GM20000 (cell line): Measurements from ENCODE around the gene NUP62CL.

Source experiments
- DNase-seq: peaks from one replicate; pipeline ENCODE4 v3.0.0; 2012; ENCODE audit warnings: low spot score
- TF ChIP-seq, protein P1 (sequence below): IDR thresholded peaks from 2 replicates; pipeline ENCODE4 v1.5.1; 2012; ENCODE audit warnings: mild to moderate bottlenecking, control low read depth; ENCODE audit errors: extremely low read depth, missing control alignments

Gene NUP62CL

DNA sequence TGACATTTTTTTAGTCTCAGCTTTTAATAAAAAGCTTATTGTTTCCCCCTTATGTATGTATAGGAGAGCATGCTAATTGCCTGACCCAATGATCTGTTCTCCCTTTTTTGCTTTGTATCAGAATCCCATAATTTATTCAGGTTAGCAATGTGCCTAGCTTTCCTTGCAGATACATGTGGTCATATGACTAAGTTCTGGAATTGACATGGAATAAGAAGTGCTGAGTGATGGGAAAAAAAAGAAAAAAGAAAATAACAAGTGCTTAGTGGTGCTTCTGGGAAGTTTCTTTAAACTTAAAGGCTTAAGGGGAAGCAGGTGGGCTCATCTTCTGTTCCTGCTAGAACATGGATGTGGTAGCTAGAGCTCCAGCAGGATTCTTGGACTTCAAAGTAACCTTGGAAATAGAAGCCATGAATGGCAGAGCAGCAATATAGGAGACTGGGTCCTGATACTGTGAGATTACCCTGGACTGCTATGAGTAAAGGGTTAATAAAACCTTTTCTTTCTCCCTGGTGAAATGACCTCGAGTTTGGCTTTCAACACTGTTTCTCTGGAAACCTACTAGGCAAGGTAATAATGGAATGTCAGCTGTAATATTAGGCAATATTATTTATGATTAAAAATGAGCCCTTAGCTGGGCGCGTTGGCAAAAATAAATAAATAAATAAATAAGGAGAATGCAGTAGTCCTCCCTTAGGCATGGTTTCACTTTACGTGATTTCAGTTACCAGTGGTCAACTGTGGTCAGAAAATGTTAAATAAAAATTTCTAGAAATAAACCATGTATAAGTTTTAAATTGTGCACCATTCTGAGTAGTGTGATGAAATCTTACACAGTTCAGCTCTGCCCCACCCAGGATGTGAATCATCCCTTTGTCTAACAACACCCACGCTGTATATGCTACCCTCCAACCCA, 70.9 kb downstream of the NUP62CL start:
- TF ChIP-seq, protein P1, sequence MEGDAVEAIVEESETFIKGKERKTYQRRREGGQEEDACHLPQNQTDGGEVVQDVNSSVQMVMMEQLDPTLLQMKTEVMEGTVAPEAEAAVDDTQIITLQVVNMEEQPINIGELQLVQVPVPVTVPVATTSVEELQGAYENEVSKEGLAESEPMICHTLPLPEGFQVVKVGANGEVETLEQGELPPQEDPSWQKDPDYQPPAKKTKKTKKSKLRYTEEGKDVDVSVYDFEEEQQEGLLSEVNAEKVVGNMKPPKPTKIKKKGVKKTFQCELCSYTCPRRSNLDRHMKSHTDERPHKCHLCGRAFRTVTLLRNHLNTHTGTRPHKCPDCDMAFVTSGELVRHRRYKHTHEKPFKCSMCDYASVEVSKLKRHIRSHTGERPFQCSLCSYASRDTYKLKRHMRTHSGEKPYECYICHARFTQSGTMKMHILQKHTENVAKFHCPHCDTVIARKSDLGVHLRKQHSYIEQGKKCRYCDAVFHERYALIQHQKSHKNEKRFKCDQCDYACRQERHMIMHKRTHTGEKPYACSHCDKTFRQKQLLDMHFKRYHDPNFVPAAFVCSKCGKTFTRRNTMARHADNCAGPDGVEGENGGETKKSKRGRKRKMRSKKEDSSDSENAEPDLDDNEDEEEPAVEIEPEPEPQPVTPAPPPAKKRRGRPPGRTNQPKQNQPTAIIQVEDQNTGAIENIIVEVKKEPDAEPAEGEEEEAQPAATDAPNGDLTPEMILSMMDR, result no peak
- no peak for DNase-seq

DNA sequence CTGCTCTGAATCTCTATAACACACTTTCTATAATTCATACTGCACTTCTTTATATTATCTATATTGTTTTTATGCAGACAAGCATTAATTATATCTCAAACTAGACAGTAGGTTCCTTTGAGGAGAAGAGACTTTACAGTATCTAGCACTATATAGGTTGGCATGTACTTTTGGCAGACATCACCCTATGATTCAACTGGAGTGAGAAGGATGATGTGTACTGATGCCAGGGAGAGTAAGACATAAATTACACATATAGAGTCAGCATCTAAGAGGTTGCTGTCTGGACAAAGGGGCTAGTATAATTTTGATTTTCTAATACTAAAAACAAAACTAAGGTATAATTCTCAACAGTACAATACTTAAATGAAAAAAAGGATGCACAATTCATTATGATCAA, 82.5 kb downstream of the NUP62CL start:
- TF ChIP-seq, protein P1, result no peak
- DNase-seq, result no peak

DNA sequence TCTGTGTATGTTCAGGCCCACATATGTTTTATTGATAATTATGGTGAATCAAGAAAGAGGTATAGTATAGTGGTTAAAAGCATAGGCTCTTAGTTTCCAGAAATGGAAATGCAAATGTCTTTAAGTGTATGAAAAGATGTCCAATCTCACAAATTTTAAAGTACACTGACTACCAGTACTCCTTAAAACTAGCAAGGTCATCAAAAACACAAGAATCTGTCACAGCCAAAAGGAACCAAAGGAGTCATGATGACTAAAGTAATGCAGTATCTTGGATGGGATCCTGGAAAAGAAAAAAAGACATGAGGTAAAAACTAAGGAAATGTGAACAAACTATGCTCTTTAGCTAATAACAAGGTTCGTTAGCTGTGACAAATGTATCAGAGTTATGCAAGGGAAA, 87.0 kb downstream of the NUP62CL start:
- TF ChIP-seq, protein P1, result no peak

DNA sequence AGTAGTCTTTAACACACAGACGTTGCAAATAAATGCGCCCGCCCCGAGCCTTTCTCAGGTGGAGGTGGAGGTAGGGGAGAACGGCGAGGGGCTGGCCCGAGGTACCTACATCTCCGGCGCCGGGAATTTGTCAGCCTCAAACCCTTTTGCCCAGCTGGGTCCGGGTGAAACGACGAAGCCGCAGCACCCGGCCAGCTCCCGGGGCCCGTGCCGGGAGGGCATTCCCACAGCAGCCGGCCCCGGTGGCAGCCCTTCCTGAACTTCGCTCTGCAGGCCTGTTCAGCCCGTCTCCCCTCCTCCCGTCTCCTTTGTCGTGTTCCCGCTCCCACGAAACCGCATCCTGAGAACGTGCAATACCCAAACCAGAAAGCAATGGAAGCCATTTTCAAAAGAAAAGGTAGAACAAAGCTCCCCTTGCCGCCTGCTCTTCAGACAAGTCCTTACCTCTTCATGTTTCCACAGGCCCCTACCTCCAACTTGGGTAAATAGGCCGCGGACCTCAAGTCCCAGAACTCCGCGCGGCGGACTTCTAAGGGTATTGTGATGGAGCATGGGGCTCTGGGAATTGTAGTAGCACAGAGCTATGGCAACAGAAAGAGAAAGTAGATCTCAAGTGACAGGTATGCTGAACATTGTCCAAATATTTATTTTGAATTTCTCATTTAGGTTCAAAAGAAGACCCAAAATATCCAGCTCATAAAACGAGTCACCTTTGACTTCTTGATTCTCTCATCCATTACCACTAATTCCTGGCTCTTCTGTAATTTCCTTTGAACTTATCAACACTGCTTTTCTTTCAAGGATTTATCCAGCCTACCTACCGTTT, 87.7 kb downstream of the NUP62CL start, which contains the start of gene RBM41:
TSS of gene RBM41 (minus strand) at position 501 of the 826 bp plus-strand sequence. CDS start at position 452, 49 bp downstream.
- peak; percentile 62 for DNase-seq
- TF ChIP-seq, protein P1, result no peak

More for the DNA sequence above, 87.0 kb downstream of the NUP62CL start:
- no peak for DNase-seq

DNA sequence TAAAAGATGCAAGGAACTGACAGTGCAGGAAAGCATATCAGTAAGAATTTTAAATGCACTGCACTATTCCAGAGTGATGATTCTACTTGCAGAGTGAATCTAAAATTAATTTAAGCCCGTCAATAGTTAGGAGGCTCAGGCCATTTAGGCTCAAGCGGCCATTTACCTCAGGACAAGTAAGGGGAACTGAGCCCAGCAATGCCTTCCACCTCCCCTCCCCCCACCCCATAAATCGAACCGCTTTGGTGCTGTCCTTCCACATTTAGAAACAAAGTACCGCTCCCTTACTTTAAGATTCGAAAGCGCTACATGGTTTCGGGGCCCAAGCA, 88.3 kb downstream of the NUP62CL start:
- DNase-seq, result no peak
- TF ChIP-seq, protein P1, result no peak

DNA sequence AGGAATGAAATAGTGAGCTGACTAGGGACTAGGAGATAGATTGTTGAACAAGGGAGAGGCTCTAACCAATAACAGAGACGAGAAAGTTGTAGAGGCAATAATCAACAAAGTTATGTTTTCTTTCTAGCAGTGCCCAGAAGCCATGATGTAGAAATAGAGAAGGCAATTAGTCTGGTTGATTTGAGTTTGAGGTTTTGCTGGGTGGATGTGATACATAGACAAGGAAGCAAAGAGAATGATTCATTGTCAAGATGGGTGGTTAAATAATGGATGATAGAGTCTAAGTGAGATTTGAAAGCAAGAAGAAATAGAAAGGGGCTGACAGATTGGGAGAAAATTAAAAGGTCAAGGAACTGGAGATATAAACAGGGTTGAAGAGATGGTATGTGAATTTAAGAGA, 98.8 kb downstream of the NUP62CL start:
- TF ChIP-seq, protein P1, result no peak
- no peak for DNase-seq

DNA sequence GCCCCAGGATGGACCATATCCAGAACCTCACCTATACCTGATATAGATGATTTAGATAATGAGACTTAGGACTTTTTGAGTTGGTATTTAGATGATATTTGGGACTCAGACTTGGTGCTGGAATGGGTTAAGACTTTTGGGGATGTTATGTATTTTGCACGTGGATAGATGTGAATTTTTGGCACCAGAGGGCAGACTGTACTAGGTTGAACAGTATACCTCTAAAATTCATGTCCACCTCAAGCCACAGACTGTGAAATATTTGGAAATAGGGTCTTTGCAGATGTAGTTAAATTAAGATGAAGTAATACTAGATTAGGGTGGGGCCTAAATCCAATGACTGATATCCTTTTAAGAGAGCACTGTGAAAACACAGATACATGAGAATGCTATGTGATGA, 103.3 kb downstream of the NUP62CL start:
- TF ChIP-seq, protein P1, result no peak
- no peak for DNase-seq
